Keratinocyte (primary cell): ENCODE data around the gene BCAS3. TPM values are rescaled to one million over a fixed set of nuclear protein-coding genes. Genes with fewer than 3 reads are reported as not detected.

Source experiments
- DNase-seq: peaks from one replicate; pipeline ENCODE4 v3.0.0-alpha.2; 2011; ENCODE audit warnings: low read depth, missing footprints, low spot score
- FAIRE-seq: peaks from 2 replicates; lab custom pipeline; 2011; peaks lifted over from hg19 to GRCh38; lab: Jason Lieb, UNC
- H2AFZ ChIP-seq: 2 replicates; pipeline ENCODE4 v1.6.0; 2012; ENCODE audit warnings: low read length, control low read depth, inconsistent platforms; ENCODE audit not compliant: control insufficient read depth
- H3K27ac ChIP-seq: 2 replicates; pipeline ENCODE4 v1.5.1; 2011; ENCODE audit warnings: low read length; ENCODE audit not compliant: control insufficient read depth, insufficient read depth
- H3K27me3 ChIP-seq: 3 replicates; pipeline ENCODE4 v1.6.0; 2011; ENCODE audit warnings: low read length; ENCODE audit not compliant: control insufficient read depth, insufficient read depth; ENCODE audit errors: extremely low read depth
- H3K36me3 ChIP-seq, 2 experiments: 2 replicates in 1 of 2; 3 replicates in 1 of 2; pipeline ENCODE4 v1.5.1; 2011; ENCODE audit warnings: low read length in 2 of 2, mild to moderate bottlenecking in 1 of 2; ENCODE audit not compliant: control insufficient read depth in 2 of 2, insufficient read depth in 2 of 2; ENCODE audit errors: extremely low read depth in 1 of 2
- H3K4me1 ChIP-seq: 3 replicates; pipeline ENCODE4 v1.5.1; 2011; ENCODE audit warnings: low read length; ENCODE audit not compliant: control insufficient read depth, insufficient read depth; ENCODE audit errors: extremely low read depth
- H3K4me2 ChIP-seq: 3 replicates; pipeline ENCODE4 v1.6.0; 2011; ENCODE audit warnings: low read depth, low read length; ENCODE audit not compliant: control insufficient read depth, insufficient read depth; ENCODE audit errors: extremely low read depth
- H3K4me3 ChIP-seq, 3 experiments: fragments of 200-600 bp in 1 of 3; sonication (generic) in 1 of 3; 2 replicates in 2 of 3; 3 replicates in 1 of 3; pipeline ENCODE4 v1.5.1; 2011 to 2016; ENCODE audit warnings: low read length in 3 of 3, mild to moderate bottlenecking in 3 of 3, control low read depth in 2 of 3, inconsistent platforms in 1 of 3, low read depth in 1 of 3, mixed read lengths in 1 of 3, mixed run types in 1 of 3, moderate library complexity in 1 of 3; ENCODE audit not compliant: control insufficient read depth in 2 of 3, insufficient read depth in 2 of 3; ENCODE audit errors: extremely low read depth in 1 of 3
- H3K79me2 ChIP-seq: 2 replicates; pipeline ENCODE4 v1.6.0; 2012; ENCODE audit warnings: low read length; ENCODE audit not compliant: control insufficient read depth, insufficient read depth
- H3K9ac ChIP-seq: 3 replicates; pipeline ENCODE4 v1.6.0; 2011; ENCODE audit warnings: low read length; ENCODE audit not compliant: control insufficient read depth, insufficient read depth; ENCODE audit errors: extremely low read depth
- H3K9me1 ChIP-seq: 3 replicates; pipeline ENCODE4 v1.6.0; 2011; ENCODE audit warnings: low read length; ENCODE audit not compliant: control insufficient read depth, insufficient read depth; ENCODE audit errors: extremely low read depth
- H3K9me3 ChIP-seq: 2 replicates; pipeline ENCODE4 v1.5.1; 2012; ENCODE audit warnings: low read depth, low read length; ENCODE audit not compliant: control insufficient read depth
- H4K20me1 ChIP-seq: 3 replicates; pipeline ENCODE4 v1.6.0; 2011; ENCODE audit warnings: low read length; ENCODE audit not compliant: control insufficient read depth, insufficient read depth; ENCODE audit errors: extremely low read depth
- CTCF ChIP-seq, 3 experiments: IDR thresholded peaks in 1 of 3; conservative IDR thresholded peaks in 1 of 3; optimal IDR thresholded peaks in 1 of 3; 2 replicates in 2 of 3; 3 replicates in 1 of 3; pipeline versions ENCODE3 to v1.5.1; 2011; ENCODE audit warnings: low read length in 3 of 3, mild to moderate bottlenecking in 3 of 3, moderate library complexity in 2 of 3, control low read depth in 1 of 3, inconsistent platforms in 1 of 3; ENCODE audit not compliant: insufficient read depth in 2 of 3; ENCODE audit errors: extremely low read depth in 1 of 3
- EZH2 ChIP-seq: IDR thresholded peaks from one replicate; pipeline ENCODE4 v1.6.1; 2012; ENCODE audit warnings: inconsistent platforms, mild to moderate bottlenecking, low read length, moderate library complexity
- dilution Hi-C: fragments of 300-500 bp; cut with MboI; formaldehyde crosslinking; loops from one replicate; pipeline ENCODE4 v1.7.0; 2020; ENCODE audit warnings: low sequenced_read_pairs; ENCODE audit not compliant: extremely low pct_ligation_motif_present
- polyA plus RNA-seq, 5 experiments: library from polyadenylated mRNA; depleted of rRNA in 3 of 5; stranded (reverse) in 3 of 5; stranded (forward) in 1 of 5; unstranded in 1 of 5; fragments of >200 nt; gene quantifications; 1 replicate in 1 of 5; 2 replicates in 3 of 5; 3 replicates in 1 of 5; pipeline versions ENCODE4 v1.2.1 to v1.2.3, GENCODE V29; 2011 to 2012; ENCODE audit warnings: missing spikeins in 2 of 5, low read depth in 1 of 5, low replicate concordance in 1 of 5

BCAS3 gene
- polyA plus RNA-seq, 1 donor (not counting 4 experiments of a cell fraction or from before 2014, with no cell fraction given), result 11.8 TPM

GRCh38 chr17:61230972-61231820 lies 553.5 kb downstream of the BCAS3 start:
- no peak overlapping the region for H3K4me2 ChIP-seq
- no peaks in the 10 kb centered on the region for H3K27me3 ChIP-seq
- TF ChIP-seq EZH2 (no peak), CTCF (optimal IDR thresholded peaks at IDR 0.05 in 1 of 3, IDR thresholded peaks at IDR 0.05 in 1 of 3, conservative IDR thresholded peaks at IDR 0.05 in 1 of 3; ENCODE audit: extremely low read depth in 1 of 3, insufficient read depth in 2 of 3, low read length in 3 of 3) (no peak)
- no peaks in the 10 kb centered on the region for H3K9me3 ChIP-seq
- H3K27ac ChIP-seq, result no peak overlapping the region
- no peaks in the 10 kb centered on the region for H4K20me1 ChIP-seq
- dilution Hi-C loops, result no loop called here
- no peaks in the 10 kb centered on the region for H3K9me1 ChIP-seq
- no peaks in the 10 kb centered on the region for H3K79me2 ChIP-seq
- H2AFZ ChIP-seq, result no peak overlapping the region
- DNase-seq (no peak), FAIRE-seq (no peak)
- H3K9ac ChIP-seq, result no peak overlapping the region
- H3K4me3 ChIP-seq, result no peak overlapping the region
- no peaks in the 10 kb centered on the region for H3K4me1 ChIP-seq
- H3K36me3 ChIP-seq, result no peaks in the 10 kb centered on the region

- no peak for TF ChIP-seq EZH2
- TF ChIP-seq CTCF (optimal IDR thresholded peaks at IDR 0.05 in 1 of 3, IDR thresholded peaks at IDR 0.05 in 1 of 3, conservative IDR thresholded peaks at IDR 0.05 in 1 of 3; ENCODE audit: extremely low read depth in 1 of 3, insufficient read depth in 2 of 3, low read length in 3 of 3), result no peak
- H3K4me1 ChIP-seq, result no peaks in the 10 kb centered on the region
- no peak overlapping the region for H3K9ac ChIP-seq
- no peaks in the 10 kb centered on the region for H3K9me1 ChIP-seq
- no peaks in the 10 kb centered on the region for H4K20me1 ChIP-seq
- dilution Hi-C loops, result no loop called here
- H3K4me2 ChIP-seq, result no peak overlapping the region
- H3K79me2 ChIP-seq, result no peaks in the 10 kb centered on the region
- H3K36me3 ChIP-seq, result no peaks in the 10 kb centered on the region
- DNase-seq (no peak), FAIRE-seq (no peak)
- no peak overlapping the region for H3K27ac ChIP-seq
- H3K27me3 ChIP-seq, result no peaks in the 10 kb centered on the region
- no peaks in the 10 kb centered on the region for H3K9me3 ChIP-seq
- no peak overlapping the region for H2AFZ ChIP-seq
- H3K4me3 ChIP-seq, result no peak overlapping the region
Observed at GRCh38 chr17:61232871-61233270, 555.2 kb downstream of the BCAS3 start.
